ENCODE results near the gene PLEKHH1.

PLEKHH1 gene

DNA sequence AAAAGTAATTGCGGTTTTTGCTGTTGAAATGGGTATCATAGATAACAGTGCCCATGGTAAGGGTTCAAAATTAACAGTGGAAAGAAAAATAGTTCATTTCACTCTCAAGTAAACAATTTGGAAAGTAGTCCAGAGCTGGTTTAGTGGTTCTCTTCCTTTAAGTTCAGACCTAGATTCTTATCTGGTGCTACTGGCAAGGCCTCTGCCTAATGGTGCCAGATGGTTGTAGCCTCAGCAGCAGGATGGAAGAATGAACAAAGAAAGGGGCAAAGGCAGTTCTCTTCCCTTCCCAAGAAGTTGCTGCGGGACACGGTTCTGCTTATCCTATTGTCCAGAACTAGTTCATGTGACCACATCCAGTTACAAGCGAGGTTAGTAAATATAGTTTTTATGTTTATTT is 97.1 kb downstream of the PLEKHH1 start:
- no peak for DNase-seq (ENCODE audit: low spot score)

DNA sequence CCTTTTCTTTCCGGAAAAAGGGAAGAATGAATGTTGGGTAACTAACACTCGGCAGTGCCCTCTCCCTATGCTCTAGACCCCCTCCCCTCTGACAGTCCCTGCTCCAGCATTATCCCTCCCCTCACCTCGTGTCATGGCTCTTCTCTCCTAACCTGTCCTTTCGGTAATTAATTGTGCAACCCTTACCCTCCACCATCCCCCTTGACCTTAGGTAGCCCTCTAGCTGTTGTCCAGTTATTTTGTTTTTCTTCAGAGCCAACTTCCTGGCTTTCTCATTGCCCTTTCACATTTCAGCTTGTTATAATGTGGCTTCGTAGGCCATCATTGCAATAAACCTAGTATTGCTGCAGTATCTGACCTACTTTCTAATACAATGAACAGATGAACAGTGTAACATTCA is 97.8 kb downstream of the PLEKHH1 start:
- DNase-seq (ENCODE audit: low spot score), result no peak

DNA sequence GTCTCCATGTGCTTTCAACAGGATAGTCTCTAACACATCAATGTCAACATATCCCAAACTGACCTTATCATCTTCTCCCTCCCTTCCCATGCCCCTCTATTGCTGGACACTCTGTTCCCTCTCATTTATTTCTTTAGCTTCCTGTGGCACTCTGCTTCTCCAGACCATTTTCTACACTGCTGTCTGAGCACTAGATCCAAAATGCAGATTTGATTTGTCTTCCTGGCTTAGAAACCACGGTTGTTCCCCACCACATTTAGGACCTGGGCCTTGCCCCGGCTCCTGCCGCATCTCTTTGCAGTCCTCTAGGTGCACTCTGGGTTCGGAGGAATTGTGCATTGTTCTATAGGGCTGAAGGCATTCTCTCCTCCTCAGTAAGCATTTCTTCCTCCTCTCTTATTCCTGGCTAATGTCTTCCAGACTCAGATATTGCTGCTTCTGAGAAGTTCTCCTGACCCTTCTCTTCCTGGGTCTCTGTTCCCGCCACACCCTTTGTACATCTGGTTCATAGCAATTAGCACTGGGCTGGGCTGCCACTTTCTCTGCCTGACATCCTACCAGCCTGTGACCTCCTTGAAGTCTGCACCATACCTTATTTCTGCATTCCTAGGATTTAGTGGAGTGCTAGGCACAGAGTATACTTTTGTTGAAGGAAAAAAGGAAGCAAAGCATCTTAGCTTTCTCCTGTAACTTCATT is 100.5 kb downstream of the PLEKHH1 start:
- no peak for DNase-seq (ENCODE audit: low spot score)

DNA sequence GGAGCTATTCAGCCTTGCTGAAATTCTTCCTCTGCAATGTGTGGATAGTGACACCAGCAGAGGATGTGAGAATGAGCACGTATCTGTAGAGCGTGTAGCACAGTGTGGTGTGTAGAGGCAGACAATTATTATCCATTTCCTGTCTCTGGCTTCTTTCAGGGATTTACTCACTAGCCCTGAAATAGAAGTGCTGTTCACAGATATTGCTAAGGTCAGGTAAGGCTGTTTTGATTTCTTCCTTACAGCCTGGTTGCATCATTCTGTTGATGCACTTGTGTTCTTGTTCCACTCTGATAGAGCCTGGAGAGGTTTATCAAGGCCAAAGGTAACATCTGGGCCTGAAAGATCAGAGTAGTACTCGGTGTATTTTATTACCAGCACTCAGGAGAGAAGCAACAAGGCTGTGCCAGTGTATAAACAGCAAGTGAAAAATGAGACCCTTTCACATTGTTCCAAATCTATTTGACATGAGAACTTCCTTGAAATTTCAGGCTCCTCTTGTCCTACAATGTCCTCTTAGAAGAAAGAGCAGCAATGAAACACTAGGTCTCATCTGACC is 103.3 kb downstream of the PLEKHH1 start:
- peak; percentile 40 for DNase-seq (ENCODE audit: low spot score)

DNA sequence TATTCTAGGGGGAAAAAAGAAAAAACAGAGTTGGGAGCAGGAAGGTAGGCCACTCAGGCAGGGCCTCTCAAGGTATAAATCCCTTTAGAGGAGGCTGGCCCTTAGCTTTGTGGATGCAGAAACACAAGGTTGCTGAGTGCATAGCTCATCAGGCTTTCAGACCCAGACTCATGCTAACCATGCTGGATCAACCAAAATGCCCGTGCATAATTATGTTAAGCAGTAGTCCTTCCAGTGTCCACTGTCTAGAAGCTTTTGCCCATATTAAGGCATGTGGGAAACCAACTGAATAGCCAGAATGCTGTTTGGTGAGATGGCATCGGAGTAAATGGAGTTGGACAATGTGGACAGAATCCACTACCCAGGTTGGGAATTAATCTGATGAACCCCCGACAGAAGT is 105.6 kb downstream of the PLEKHH1 start:
- no peak for DNase-seq (ENCODE audit: low spot score)
